ENCODE results near the gene EFCC1.

EFCC1 gene

GRCh38 chr3:129032716-129033115, 31.6 kb downstream of the EFCC1 start:
- DNase-seq (ENCODE audit: low spot score), result no peak

- no peak for DNase-seq (ENCODE audit: low spot score)
Observed at GRCh38 chr3:129033151-129033550, 32.0 kb downstream of the EFCC1 start.

DNA sequence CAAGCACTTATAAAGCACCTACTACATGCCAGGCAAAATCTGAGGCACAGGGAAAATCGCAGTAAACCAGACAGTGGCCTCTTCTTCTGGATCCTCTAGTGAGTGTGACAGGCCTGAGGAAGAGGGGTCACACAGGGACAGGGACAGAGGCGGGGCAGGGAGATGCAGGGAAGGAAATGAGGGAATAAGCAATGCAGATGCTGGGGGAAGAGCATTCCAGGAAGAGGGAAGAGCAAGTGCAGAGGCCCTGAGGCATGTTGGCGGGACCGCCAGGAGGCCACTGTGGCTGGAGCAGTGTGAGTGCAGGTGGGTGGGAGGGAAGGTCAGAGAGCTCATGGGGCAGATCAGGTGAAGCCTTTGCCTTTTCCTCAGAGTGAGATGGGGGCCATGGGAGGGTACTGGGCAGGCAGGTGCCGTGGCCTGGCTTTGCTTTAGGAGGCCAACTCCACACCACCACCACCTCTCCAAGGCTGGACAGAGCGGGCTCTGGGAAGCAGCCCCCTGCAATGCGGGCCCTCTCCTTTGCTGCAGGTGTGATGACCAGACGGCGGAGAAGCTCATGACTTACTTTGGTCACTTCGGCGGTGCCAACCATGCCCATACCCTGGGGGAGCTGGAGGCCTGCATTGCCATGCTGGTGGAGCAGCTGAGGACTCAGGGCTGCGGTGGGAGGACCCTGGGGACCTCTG, 32.7 kb downstream of the EFCC1 start:
- DNase-seq (ENCODE audit: low spot score), result no peak

DNA sequence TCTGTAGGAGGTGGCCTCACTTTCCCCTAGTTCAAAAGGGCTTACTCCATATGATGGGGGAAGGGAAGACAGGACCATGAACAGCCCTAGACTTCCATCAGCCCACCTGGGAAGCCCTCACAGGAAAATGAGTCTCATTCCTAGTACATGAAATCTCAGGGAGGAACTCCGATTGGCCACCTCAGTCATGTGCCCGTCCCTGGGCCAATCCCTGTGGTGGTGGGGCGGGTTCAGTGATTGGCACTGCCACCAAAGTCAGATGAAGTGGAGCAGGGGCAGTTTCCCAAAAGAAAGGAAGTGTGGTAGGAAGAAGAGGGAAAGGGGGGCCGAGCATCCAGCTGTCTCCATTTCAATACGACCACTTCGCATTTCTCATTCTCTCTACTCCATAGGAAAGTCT, 33.5 kb downstream of the EFCC1 start:
- DNase-seq (ENCODE audit: low spot score), result no peak

- DNase-seq (ENCODE audit: low spot score), result no peak
Observed at GRCh38 chr3:129035360-129036221, 34.5 kb downstream of the EFCC1 start.

DNA sequence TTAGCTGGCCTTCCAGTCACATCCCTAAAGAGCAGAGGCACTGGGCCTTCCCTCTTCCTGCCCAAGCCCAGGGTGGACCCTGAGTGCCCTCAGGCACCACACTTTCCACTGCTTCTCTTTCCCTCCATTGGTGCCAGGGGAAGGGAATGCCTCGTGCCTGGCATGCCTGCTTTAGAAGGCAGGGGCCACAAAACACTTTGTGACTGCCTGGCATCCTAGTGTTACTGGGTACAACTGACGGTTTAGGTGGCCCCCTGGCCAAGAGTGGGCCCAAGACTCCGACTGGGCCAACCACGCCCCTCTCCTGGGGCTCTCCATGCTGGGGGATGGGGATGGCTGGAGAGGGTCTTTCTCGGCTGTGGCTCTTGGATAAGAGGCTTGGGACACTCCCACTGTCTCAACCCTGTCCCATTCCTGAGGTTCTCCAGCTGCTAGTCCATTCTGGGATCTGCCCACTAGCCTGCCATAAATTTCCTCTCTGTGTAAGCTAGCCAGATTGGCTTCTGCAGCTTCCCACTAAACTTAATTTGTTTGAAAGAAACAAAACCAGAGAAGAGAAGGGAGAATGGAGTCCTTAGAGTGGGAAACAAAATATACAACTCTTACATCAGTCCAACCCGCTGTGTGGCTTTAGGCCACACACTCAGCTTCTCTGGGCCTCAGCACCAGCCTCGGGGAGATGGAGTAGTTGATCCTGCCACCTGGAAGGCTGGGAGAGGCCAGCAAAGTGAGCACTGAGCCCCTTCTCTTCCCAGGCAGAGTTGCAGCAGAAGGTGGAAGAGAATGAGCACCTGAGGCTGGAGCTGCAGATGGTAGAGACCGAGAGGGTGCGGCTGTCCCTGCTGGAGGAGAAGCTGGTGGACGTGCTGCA, 35.4 kb downstream of the EFCC1 start:
- DNase-seq (ENCODE audit: low spot score), result no peak

- DNase-seq (ENCODE audit: low spot score), result no peak
Observed at GRCh38 chr3:129037093-129037419, 36.0 kb downstream of the EFCC1 start.

DNA sequence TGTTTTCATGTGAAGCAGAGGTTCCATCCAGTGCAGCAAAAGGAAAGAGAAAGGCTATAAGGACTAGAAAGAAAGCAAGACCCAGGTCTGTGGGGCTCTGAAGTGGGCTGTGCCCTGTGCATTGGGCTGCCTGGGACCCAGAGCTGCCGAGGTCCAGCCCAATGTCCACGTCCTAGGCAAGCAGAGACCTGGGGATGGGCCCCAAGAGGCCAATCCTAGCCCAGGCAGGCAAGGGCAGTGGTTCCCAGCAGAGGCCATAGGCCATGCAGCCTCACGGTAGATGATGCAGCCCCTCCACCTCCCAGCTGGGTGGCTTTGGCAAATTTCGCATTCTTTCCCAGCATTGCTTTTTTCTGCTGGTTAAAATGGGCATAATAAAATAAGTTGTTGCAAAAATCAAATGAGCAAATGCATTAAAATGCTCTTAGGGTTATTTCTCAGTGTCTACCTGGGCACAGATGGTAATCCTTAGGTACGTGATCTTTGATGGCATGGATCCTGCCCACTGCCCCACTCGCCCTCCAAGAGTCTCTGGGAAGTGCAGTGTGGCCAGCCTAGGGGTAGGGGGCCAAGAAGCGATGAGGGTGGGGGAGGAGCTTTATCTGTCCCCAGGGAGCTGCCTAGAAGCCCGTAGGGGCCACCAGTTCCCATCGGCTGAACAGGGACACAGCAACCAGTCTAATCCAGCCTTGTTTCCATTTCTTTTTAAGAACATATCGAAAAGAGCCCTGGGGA, 37.2 kb downstream of the EFCC1 start:
- no peak for DNase-seq (ENCODE audit: low spot score)

- DNase-seq (ENCODE audit: low spot score), result no peak
Observed at GRCh38 chr3:129039271-129040038, 38.4 kb downstream of the EFCC1 start.

- DNase-seq (ENCODE audit: low spot score), result no peak
Observed at GRCh38 chr3:129040039-129040336, 38.9 kb downstream of the EFCC1 start.

DNA sequence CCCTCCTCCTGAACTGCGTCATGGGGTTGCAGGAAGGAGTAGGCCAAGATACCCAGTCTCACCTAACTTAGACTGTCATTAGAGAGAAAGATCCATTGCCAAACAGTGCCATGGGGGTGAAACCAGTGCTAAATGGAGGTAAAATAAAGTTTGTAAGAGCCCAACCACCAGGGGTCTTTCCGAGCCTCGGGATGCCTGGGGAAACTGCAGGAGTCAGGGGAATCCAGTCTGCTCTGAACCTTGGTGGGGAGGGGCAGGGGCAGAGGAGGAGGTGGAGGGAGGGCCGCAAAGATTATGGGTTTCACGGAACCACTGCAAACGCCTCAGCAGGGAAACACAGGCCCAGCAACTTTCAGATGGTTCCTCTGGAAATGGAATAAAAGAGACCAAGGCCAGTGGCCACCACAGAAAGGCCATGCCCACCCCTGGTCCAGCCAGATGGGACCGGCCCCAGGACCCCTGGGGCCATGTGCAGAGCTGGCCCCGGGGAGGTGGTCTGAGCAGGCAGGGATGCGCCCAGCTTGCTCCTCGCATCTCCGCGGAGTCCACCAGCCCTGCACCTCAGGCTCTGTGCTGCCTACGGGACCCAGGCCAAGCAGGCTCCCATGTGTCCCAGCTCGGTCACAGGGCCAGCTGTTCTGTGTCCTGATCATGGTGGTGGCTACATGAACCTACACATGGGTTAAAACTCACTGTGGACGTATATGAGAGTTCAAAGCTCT, 39.6 kb downstream of the EFCC1 start:
- no peak for DNase-seq (ENCODE audit: low spot score)

GRCh38 chr3:129045675-129046036, 44.6 kb downstream of the EFCC1 start:
- no peak for DNase-seq (ENCODE audit: low spot score)

DNA sequence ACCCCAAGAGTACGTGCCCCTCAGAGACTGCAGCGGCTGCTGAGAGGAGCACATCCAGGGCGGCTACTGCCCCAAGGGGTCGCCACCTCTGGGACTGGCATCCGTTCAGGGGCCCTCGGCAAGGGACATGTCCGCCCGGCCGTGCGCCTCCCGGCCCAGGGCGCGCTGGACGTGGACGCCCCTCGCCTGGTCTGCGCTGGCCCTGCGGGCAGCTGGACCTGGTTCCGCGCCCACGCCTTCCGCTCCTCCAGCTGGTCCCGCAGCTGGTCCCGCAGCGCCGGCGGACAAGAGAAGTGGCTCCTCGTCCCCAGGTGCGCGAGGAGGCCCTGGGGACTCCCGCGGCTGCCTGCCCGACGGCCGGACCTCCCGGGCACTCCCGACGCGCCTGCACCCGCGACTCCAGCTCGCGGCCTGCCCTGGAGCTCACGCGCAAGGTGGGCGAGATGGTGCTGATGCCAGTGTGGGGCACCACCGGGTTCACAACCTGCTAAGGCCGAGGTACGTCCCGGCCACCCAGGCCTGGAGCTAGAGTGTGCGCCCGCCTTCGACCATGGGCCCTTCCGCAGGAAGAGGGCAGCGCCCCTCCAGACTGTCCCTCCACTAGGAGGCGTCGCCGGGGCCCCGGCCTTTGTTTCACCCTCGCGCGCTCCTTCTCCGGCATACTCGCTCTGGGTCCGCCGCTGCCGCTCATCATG, 45.1 kb downstream of the EFCC1 start:
- DNase-seq (ENCODE audit: low spot score), result no peak

- DNase-seq (ENCODE audit: low spot score), result no peak
Observed at GRCh38 chr3:129046732-129047552, 45.8 kb downstream of the EFCC1 start.

DNA sequence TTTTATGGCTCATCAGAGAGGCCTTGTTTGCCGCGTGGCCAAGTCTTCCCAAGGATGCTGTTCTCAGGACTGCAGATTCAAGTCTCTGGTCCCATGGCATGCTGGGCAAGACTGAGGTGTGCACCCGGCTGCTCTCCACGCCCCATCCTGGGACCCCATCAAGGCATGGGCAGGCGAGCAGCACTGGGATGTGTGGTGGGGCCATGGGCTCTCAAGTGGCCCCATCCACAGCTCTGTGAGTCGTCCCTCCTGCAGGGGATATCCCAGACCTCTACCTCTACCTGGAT, 46.4 kb downstream of the EFCC1 start:
- no peak for DNase-seq (ENCODE audit: low spot score)

DNA sequence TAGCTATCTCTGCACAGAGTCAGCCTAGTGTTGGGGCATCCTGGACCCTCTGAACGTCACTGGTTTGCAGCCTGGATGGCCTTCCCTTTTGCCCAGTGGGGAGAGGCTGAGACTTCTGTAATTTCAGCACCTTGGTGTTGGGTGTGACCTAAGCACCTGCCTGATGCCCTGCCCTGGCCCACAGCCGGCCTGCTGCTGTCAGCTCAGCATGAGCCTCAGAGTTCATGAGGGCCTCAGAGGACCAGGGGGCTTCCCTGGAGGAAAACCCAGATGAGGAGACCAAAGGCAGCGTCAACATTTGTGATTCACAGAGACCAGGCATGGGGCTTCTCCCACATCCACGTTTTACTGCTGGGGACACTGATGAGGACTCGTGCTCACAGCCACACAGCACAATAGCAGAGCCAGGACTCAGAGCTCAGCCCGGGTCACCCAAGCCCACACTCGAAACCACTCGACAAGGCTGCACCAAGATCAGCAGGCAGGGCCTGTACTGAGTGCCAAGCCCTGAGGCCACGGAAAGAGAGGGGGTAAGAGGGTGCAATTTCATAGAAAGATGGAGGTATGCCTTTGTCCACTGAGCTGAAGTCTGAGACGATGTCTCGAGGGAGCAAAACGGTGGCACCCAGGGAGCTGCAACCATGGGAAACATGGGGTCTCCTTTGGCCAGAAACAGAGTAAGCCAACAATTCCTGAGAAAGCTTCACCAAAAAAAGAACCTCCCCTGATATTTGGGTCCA, 49.6 kb downstream of the EFCC1 start:
- no peak for DNase-seq (ENCODE audit: low spot score)

- DNase-seq (ENCODE audit: low spot score), result peak; percentile 4
Observed at GRCh38 chr3:129051871-129052340, 50.8 kb downstream of the EFCC1 start.

GRCh38 chr3:129052675-129053074, 51.6 kb downstream of the EFCC1 start:
- no peak for DNase-seq (ENCODE audit: low spot score)

Measured in LoVo (cell line).